ENCODE data around the gene ABHD17C. TPM values are rescaled to one million over a fixed set of nuclear protein-coding genes. Genes with fewer than 3 reads are reported as not detected.

ABHD17C gene
- total RNA-seq, 4 donors from 2014 or later, result 7.3 to 9.5 (median 8.4) TPM

- Histone ChIP-seq H3K27ac (no peak overlapping the region), H3K27me3 (no peaks in the 10 kb centered on the region), H3K36me3 (no peaks in the 10 kb centered on the region), H3K4me3 (replicated peaks in 1 of 3) (no peak overlapping the region), H3K9me3 (no peaks in the 10 kb centered on the region), H3K4me1 (peaks cover 0 to 9% of the 10 kb centered on the region in 2 donors)
- 94 to 97% methylated on average over 6 of the region's 6 CpGs for WGBS, 2 donors
- intact Hi-C loops (cut with DNase I), result no loop called here
- no peak for DNase-seq
- no peak for TF ChIP-seq POLR2A (IDR thresholded peaks at IDR 0.05)
- TF ChIP-seq CTCF (IDR thresholded peaks at IDR 0.05), result no peak
Observed at GRCh38 chr15:80749589-80749988, 54.5 kb downstream of the ABHD17C start.

- H3K27me3 ChIP-seq, result no peaks in the 10 kb centered on the region
- WGBS, 2 donors, result 96 to 99% methylated on average over 4 of the region's 4 CpGs
- TF ChIP-seq CTCF (IDR thresholded peaks at IDR 0.05) (no peak), POLR2A (IDR thresholded peaks at IDR 0.05) (no peak)
- DNase-seq, result no peak
- H3K36me3 ChIP-seq, result no peaks in the 10 kb centered on the region
- H3K4me3 ChIP-seq (replicated peaks in 1 of 3), result no peak overlapping the region
- no peak overlapping the region for H3K27ac ChIP-seq
- peaks cover 0 to 5% of the 10 kb centered on the region in 2 donors for H3K4me1 ChIP-seq
- intact Hi-C loops (cut with DNase I), result no loop called here
- no peaks in the 10 kb centered on the region for H3K9me3 ChIP-seq
Observed at GRCh38 chr15:80750575-80750974, 55.5 kb downstream of the ABHD17C start.

- no peaks in the 10 kb centered on the region for H3K36me3 ChIP-seq
- no peak overlapping the region for H3K4me3 ChIP-seq (replicated peaks in 1 of 3)
- H3K27me3 ChIP-seq, result no peaks in the 10 kb centered on the region
- H3K27ac ChIP-seq, result no peak overlapping the region
- intact Hi-C loops (cut with DNase I), result no loop called here
- no peak for DNase-seq
- H3K9me3 ChIP-seq, result no peaks in the 10 kb centered on the region
- 82 to 89% methylated on average over 4 of the region's 4 CpGs for WGBS, 2 donors
- H3K4me1 ChIP-seq, result peaks cover 0 to 5% of the 10 kb centered on the region in 2 donors
- no peak for TF ChIP-seq POLR2A (IDR thresholded peaks at IDR 0.05)
- no peak for TF ChIP-seq CTCF (IDR thresholded peaks at IDR 0.05)
Observed at GRCh38 chr15:80752204-80752603, 57.1 kb downstream of the ABHD17C start.

GRCh38 chr15:80753161-80753560, 58.1 kb downstream of the ABHD17C start:
- H3K4me3 ChIP-seq (replicated peaks in 1 of 3), result no peak overlapping the region
- intact Hi-C loops (cut with DNase I), result no loop called here
- 49 to 54% methylated on average over 2 of the region's 2 CpGs for WGBS, 2 donors
- H3K9me3 ChIP-seq, result no peaks in the 10 kb centered on the region
- peaks cover 0 to 5% of the 10 kb centered on the region in 2 donors for H3K4me1 ChIP-seq
- no peak for TF ChIP-seq CTCF (IDR thresholded peaks at IDR 0.05)
- no peak for TF ChIP-seq POLR2A (IDR thresholded peaks at IDR 0.05)
- no peaks in the 10 kb centered on the region for H3K36me3 ChIP-seq
- H3K27me3 ChIP-seq, result no peaks in the 10 kb centered on the region
- H3K27ac ChIP-seq, result no peak overlapping the region
- DNase-seq, result no peak

- TF ChIP-seq CTCF (IDR thresholded peaks at IDR 0.05), result no peak
- TF ChIP-seq POLR2A (IDR thresholded peaks at IDR 0.05), result no peak
- Histone ChIP-seq H3K4me1 (peaks cover 0 to 5% of the 10 kb centered on the region in 2 donors), H3K9me3 (no peaks in the 10 kb centered on the region), H3K27ac (no peak overlapping the region), H3K36me3 (no peaks in the 10 kb centered on the region), H3K4me3 (replicated peaks in 1 of 3) (no peak overlapping the region), H3K27me3 (no peaks in the 10 kb centered on the region)
- WGBS, 2 donors, result 93 to 95% methylated on average over 8 of the region's 8 CpGs
- DNase-seq, result no peak
- intact Hi-C loops (cut with DNase I), result no loop called here
Observed at GRCh38 chr15:80754014-80754413, 58.9 kb downstream of the ABHD17C start.

Measured in thyroid gland (tissue), 4 donors.